SK-N-SH treated with all-trans-retinoic acid at 6 μM for 48 hours (cell line): ENCODE results near the gene BCORL1.

Experiments
- ARNTL ChIP-seq: fragments of 450-650 bp; formaldehyde crosslinking; IDR thresholded peaks from 2 replicates; pipeline ENCODE4 v1.5.0; 2020; ENCODE audit warnings: low read depth, mild to moderate bottlenecking, moderate library complexity, borderline replicate concordance
- GLIS3 ChIP-seq: fragments of 250-450 bp; sonication (Bioruptor Pico); IDR thresholded peaks from 2 replicates; pipeline ENCODE4 v1.5.0; 2020; ENCODE audit warnings: mild to moderate bottlenecking, moderate library complexity
- POU6F1 ChIP-seq: fragments of 250-450 bp; sonication (Bioruptor Pico); IDR thresholded peaks from 2 replicates; pipeline ENCODE4 v1.8.0; 2021; ENCODE audit warnings: low read depth, mild to moderate bottlenecking, moderate library complexity, borderline replicate concordance
- ZC3H10 ChIP-seq: fragments of 250-450 bp; sonication (Bioruptor Pico); IDR thresholded peaks from 2 replicates; pipeline ENCODE4 v1.5.1; 2021; ENCODE audit warnings: mild to moderate bottlenecking, moderate library complexity
- ZFP30 ChIP-seq: fragments of 450-650 bp; formaldehyde crosslinking; IDR thresholded peaks from 2 replicates; pipeline ENCODE4 v1.5.0; 2022; ENCODE audit warnings: mild to moderate bottlenecking, moderate library complexity
- ZNF565 ChIP-seq: fragments of 450-650 bp; formaldehyde crosslinking; conservative IDR thresholded peaks from 2 replicates; pipeline ENCODE4 v1.5.0; 2020; ENCODE audit warnings: low read depth, mild to moderate bottlenecking, moderate library complexity
- TF ChIP-seq, protein P1 (sequence below): fragments of 250-450 bp; sonication (Bioruptor Pico); IDR thresholded peaks from 2 replicates; pipeline ENCODE4 v1.8.0; 2020; ENCODE audit warnings: mild to moderate bottlenecking, moderate library complexity, borderline replicate concordance
- TF ChIP-seq, protein P2 (sequence below): fragments of 250-450 bp; sonication (Bioruptor Pico); IDR thresholded peaks from 2 replicates; pipeline ENCODE4 v1.5.1; 2020; ENCODE audit warnings: low read depth, mild to moderate bottlenecking, moderate library complexity

- TF ChIP-seq ZC3H10 (CRISPR knock-in tag) (no peak), ZFP30 (no peak), GLIS3 (CRISPR knock-in tag) (no peak), ZNF565 (CRISPR knock-in tag) (no peak), POU6F1 (no peak), ARNTL (CRISPR knock-in tag) (no peak)
- TF ChIP-seq, protein P1, sequence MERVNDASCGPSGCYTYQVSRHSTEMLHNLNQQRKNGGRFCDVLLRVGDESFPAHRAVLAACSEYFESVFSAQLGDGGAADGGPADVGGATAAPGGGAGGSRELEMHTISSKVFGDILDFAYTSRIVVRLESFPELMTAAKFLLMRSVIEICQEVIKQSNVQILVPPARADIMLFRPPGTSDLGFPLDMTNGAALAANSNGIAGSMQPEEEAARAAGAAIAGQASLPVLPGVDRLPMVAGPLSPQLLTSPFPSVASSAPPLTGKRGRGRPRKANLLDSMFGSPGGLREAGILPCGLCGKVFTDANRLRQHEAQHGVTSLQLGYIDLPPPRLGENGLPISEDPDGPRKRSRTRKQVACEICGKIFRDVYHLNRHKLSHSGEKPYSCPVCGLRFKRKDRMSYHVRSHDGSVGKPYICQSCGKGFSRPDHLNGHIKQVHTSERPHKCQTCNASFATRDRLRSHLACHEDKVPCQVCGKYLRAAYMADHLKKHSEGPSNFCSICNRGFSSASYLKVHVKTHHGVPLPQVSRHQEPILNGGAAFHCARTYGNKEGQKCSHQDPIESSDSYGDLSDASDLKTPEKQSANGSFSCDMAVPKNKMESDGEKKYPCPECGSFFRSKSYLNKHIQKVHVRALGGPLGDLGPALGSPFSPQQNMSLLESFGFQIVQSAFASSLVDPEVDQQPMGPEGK (CRISPR knock-in tag) = no peak
- TF ChIP-seq, protein P2, sequence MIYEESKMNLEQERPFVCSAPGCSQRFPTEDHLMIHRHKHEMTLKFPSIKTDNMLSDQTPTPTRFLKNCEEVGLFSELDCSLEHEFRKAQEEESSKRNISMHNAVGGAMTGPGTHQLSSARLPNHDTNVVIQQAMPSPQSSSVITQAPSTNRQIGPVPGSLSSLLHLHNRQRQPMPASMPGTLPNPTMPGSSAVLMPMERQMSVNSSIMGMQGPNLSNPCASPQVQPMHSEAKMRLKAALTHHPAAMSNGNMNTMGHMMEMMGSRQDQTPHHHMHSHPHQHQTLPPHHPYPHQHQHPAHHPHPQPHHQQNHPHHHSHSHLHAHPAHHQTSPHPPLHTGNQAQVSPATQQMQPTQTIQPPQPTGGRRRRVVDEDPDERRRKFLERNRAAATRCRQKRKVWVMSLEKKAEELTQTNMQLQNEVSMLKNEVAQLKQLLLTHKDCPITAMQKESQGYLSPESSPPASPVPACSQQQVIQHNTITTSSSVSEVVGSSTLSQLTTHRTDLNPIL (CRISPR knock-in tag) = no peak
These were observed 72.7 kb downstream of the BCORL1 start for GRCh38 chrX:130055103-130055502.
